ENCODE data around the gene SLC39A1. TPM values are rescaled to one million over a fixed set of nuclear protein-coding genes. Genes with fewer than 3 reads are reported as not detected.

SLC39A1 gene
- total RNA-seq, 1 donor from 2014 or later = 28.1 TPM

DNA sequence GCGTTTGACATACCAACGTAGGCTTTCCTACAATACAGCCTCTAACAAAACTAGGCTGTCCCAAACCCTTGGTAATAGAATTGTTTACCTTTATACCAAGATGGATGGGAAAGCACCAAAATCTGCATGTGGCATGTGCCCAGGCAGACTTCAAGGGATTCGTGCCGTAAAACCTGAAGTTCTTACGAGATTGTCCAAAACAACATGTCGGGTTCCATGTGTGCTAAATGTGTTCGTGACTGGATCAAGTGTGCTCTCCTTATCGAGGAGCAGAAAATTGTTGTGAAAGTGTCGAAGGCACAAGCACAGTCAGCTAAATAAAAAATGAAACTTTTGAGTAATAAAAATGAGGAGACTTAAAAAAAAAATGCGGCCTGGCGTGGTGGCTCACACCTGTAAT lies 32.3 kb upstream of the SLC39A1 start:
- Mint-ChIP-seq H3K27ac (ENCODE audit: unreplicated experiment) (no peak overlapping the region), H3K36me3 (ENCODE audit: unreplicated experiment) (no peaks in the 10 kb centered on the region), H3K4me3 (ENCODE audit: unreplicated experiment) (no peak overlapping the region)

GRCh38 chr1:153995202-153995601 lies 31.9 kb upstream of the SLC39A1 start:
- peaks cover 2% of the 10 kb centered on the region for H3K27me3 Mint-ChIP-seq (ENCODE audit: unreplicated experiment)
- H3K9me3 Mint-ChIP-seq (ENCODE audit: unreplicated experiment) = peaks cover 4% of the 10 kb centered on the region
- DNase-seq = no peak
- H3K27ac Mint-ChIP-seq (ENCODE audit: unreplicated experiment) = no peak overlapping the region
- TF ChIP-seq, protein P1, sequence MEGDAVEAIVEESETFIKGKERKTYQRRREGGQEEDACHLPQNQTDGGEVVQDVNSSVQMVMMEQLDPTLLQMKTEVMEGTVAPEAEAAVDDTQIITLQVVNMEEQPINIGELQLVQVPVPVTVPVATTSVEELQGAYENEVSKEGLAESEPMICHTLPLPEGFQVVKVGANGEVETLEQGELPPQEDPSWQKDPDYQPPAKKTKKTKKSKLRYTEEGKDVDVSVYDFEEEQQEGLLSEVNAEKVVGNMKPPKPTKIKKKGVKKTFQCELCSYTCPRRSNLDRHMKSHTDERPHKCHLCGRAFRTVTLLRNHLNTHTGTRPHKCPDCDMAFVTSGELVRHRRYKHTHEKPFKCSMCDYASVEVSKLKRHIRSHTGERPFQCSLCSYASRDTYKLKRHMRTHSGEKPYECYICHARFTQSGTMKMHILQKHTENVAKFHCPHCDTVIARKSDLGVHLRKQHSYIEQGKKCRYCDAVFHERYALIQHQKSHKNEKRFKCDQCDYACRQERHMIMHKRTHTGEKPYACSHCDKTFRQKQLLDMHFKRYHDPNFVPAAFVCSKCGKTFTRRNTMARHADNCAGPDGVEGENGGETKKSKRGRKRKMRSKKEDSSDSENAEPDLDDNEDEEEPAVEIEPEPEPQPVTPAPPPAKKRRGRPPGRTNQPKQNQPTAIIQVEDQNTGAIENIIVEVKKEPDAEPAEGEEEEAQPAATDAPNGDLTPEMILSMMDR (IDR thresholded peaks at IDR 0.05; ENCODE audit: partially characterized antibody, unreplicated experiment) = no peak
- peaks cover 7% of the 10 kb centered on the region for H3K4me1 Mint-ChIP-seq (ENCODE audit: low read depth, unreplicated experiment)
- no peak overlapping the region for H3K4me3 Mint-ChIP-seq (ENCODE audit: unreplicated experiment)
- no peaks in the 10 kb centered on the region for H3K36me3 Mint-ChIP-seq (ENCODE audit: unreplicated experiment)

More for the DNA sequence above, 32.3 kb upstream of the SLC39A1 start:
- DNase-seq = no peak
- peaks cover under 1% of the 10 kb centered on the region for H3K27me3 Mint-ChIP-seq (ENCODE audit: unreplicated experiment)
- H3K4me1 Mint-ChIP-seq (ENCODE audit: low read depth, unreplicated experiment) = peaks cover 6% of the 10 kb centered on the region
- TF ChIP-seq, protein P1 (IDR thresholded peaks at IDR 0.05; ENCODE audit: partially characterized antibody, unreplicated experiment) = no peak
- peaks cover 1% of the 10 kb centered on the region for H3K9me3 Mint-ChIP-seq (ENCODE audit: unreplicated experiment)

DNA sequence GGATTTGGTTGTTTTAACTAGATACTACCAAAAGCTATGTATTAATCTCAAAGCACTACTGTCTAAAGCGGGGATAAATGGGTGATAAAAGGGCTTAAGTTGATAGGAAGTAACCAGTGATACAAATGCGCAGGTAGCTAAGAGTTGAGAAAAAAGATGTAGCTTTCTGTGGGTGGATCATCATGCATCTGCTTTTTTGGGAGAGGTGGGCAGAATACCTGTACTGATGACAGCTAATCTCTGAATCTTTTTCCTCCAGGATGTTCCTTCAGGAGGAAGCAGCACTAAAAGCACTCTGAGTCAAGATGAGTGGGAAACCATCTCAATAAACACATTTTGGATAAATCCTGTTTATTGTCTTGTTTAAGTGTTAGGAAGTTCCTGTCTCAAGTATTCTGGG lies 28.5 kb upstream of the SLC39A1 start:
- Mint-ChIP-seq H3K27me3 (ENCODE audit: unreplicated experiment) (peaks cover 4% of the 10 kb centered on the region), H3K36me3 (ENCODE audit: unreplicated experiment) (no peaks in the 10 kb centered on the region), H3K4me3 (ENCODE audit: unreplicated experiment) (peak overlapping the region; percentile 93), H3K4me1 (ENCODE audit: low read depth, unreplicated experiment) (peaks cover 9% of the 10 kb centered on the region), H3K27ac (ENCODE audit: unreplicated experiment) (no peak overlapping the region), H3K9me3 (ENCODE audit: unreplicated experiment) (peaks cover 6% of the 10 kb centered on the region)
- DNase-seq = no peak
- TF ChIP-seq, protein P1 (IDR thresholded peaks at IDR 0.05; ENCODE audit: partially characterized antibody, unreplicated experiment) = no peak

DNA sequence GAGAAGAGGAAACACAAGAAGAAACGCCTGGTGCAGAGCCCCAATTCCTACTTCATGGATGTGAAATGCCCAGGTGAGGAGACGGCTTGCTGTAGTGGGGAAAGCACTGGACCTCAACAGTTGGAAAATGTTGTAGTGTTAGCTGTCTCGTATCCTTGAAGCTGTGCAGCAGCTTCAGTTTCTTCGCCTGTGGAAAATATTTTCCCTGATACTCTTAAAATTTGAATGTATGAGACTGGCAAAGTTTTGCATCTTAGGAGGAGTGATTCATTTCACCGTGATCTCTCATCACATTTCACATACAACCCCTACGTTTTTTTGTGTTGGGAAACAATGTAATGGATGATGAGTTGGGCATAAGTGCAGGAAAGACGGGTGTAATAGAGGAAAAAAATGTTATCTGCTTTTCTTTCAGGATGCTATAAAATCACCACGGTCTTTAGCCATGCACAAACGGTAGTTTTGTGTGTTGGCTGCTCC lies 27.9 kb upstream of the SLC39A1 start:
- peak overlapping the region; percentile 93 for H3K4me3 Mint-ChIP-seq (ENCODE audit: unreplicated experiment)
- DNase-seq = no peak
- H3K4me1 Mint-ChIP-seq (ENCODE audit: low read depth, unreplicated experiment) = peaks cover 13% of the 10 kb centered on the region
- no peaks in the 10 kb centered on the region for H3K36me3 Mint-ChIP-seq (ENCODE audit: unreplicated experiment)
- TF ChIP-seq, protein P1 (IDR thresholded peaks at IDR 0.05; ENCODE audit: partially characterized antibody, unreplicated experiment) = no peak
- H3K27me3 Mint-ChIP-seq (ENCODE audit: unreplicated experiment) = peaks cover 7% of the 10 kb centered on the region
- H3K27ac Mint-ChIP-seq (ENCODE audit: unreplicated experiment) = peak overlapping the region; percentile 94
- H3K9me3 Mint-ChIP-seq (ENCODE audit: unreplicated experiment) = peaks cover 6% of the 10 kb centered on the region

DNA sequence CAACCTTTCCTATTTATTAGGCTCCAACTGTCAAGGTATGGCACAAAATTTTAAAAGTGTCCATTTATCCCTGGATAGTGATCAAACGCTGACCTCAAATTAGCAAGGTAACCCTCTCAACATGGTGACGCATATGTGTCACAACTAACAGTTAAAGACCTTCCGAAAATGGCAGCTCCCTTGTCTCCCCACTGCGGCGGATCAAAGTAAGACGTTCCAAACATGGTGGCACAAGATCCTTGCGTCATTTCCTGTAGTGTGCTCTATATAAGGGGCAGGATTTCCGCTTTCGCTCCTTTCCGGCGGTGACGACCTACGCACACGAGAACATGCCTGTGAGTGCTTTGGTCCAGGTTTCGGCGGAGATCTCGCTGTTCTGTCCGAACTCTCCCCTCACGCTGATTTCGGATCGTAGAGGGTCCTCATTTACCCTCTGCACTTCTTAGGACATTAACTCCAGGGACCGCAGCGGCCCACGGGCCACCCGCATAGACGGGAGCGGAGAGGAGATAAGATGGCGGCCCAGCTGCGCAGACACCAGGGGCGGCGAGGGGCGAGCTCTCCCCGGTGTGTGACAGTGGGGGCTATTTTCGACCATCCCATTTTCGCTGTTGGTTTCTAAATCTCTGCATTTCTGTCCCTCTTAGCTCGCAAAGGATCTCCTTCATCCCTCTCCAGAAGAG lies 27.3 kb upstream of the SLC39A1 start, which contains the start of gene RPS27:
TSS of gene RPS27 (plus strand) at position 295 of the 683 bp plus-strand sequence. CDS start at position 330, 35 bp downstream.
- DNase-seq = peak; percentile 68
- Mint-ChIP-seq H3K27me3 (ENCODE audit: unreplicated experiment) (peaks cover 10% of the 10 kb centered on the region), H3K4me3 (ENCODE audit: unreplicated experiment) (peak within 1 kb of the TSS; percentile 93), H3K4me1 (ENCODE audit: low read depth, unreplicated experiment) (peaks cover 17% of the 10 kb centered on the region), H3K36me3 (ENCODE audit: unreplicated experiment) (no peaks in the 10 kb centered on the region), H3K9me3 (ENCODE audit: unreplicated experiment) (peaks cover 6% of the 10 kb centered on the region), H3K27ac (ENCODE audit: unreplicated experiment) (peak within 1 kb of the TSS; percentile 94)
- TF ChIP-seq, protein P1 (IDR thresholded peaks at IDR 0.05; ENCODE audit: partially characterized antibody, unreplicated experiment) = no peak
